Thoracic aorta (tissue), 2 donors: ENCODE results near the gene INSRR. TPM values are rescaled to one million over a fixed set of nuclear protein-coding genes. Genes with fewer than 3 reads are reported as not detected.

Experiments used
- ATAC-seq: fragments of 150-250 bp; one replicate; pipeline ENCODE4 v1.8.0; 2017; ENCODE audit warnings: low read depth; ENCODE audit not compliant: insufficient number of reproducible peaks, low FRiP score
- DNase-seq: peaks from one replicate; pipeline ENCODE4 v3.0.0-alpha.2; 2020; ENCODE audit warnings: low spot score
- H3K27ac ChIP-seq, 2 donors: fragments of 200-600 bp; sonication (generic); 1 replicate in 1 of 2; 2 replicates in 1 of 2; pipeline ENCODE4 v1.5.1; 2016; ENCODE audit warnings: mild to moderate bottlenecking in 2 of 2, moderate library complexity in 2 of 2
- H3K27me3 ChIP-seq: fragments of 200-600 bp; sonication (generic); replicated peaks from 2 replicates; pipeline ENCODE4 v1.6.0; 2016; ENCODE audit warnings: mild to moderate bottlenecking; ENCODE audit not compliant: insufficient read depth
- H3K36me3 ChIP-seq: fragments of 200-600 bp; sonication (generic); one replicate; pipeline ENCODE4 v1.5.1; 2016
- H3K4me1 ChIP-seq, 2 donors: fragments of 200-600 bp; sonication (generic); 1 replicate in 1 of 2; 2 replicates in 1 of 2; pipeline versions ENCODE4 v1.5.1 to v1.6.0; 2016; ENCODE audit warnings: low read depth in 2 of 2, mild to moderate bottlenecking in 1 of 2; ENCODE audit not compliant: control insufficient read depth in 1 of 2
- H3K4me3 ChIP-seq: fragments of 200-600 bp; sonication (generic); 2 replicates; pipeline ENCODE4 v1.5.1; 2016; ENCODE audit warnings: mild to moderate bottlenecking
- H3K9me3 ChIP-seq: fragments of 200-600 bp; sonication (generic); 2 replicates; pipeline ENCODE4 v1.5.1; 2016
- CTCF ChIP-seq: fragments of 200-600 bp; sonication (generic); IDR thresholded peaks from one replicate; pipeline ENCODE4 v1.5.1; 2019; ENCODE audit warnings: antibody characterized with exemption
- total RNA-seq, 2 donors: library from RNA; depleted of rRNA; stranded (reverse); fragments of >200 nt; gene quantifications; one replicate each; pipeline versions ENCODE4 v1.1.0 to v1.2.3, GENCODE V29; 2016

INSRR gene
- total RNA-seq, 2 donors from 2014 or later = not detected

GRCh38 chr1:156887734-156888133 lies 28.8 kb upstream of the INSRR start:
- no peak for ATAC-seq
- Histone ChIP-seq H3K27me3 (no peaks in the 10 kb centered on the region), H3K4me1 (peaks cover 0 to 7% of the 10 kb centered on the region in 2 donors), H3K36me3 (no peaks in the 10 kb centered on the region), H3K4me3 (no peak overlapping the region), H3K27ac (no peak overlapping the region), H3K9me3 (no peaks in the 10 kb centered on the region)
- no peak for DNase-seq
- no peak for TF ChIP-seq CTCF

GRCh38 chr1:156887317-156887716 lies 28.4 kb upstream of the INSRR start:
- TF ChIP-seq CTCF = no peak
- no peak overlapping the region for H3K27ac ChIP-seq
- H3K9me3 ChIP-seq = no peaks in the 10 kb centered on the region
- H3K36me3 ChIP-seq = no peaks in the 10 kb centered on the region
- peaks cover 0 to 3% of the 10 kb centered on the region in 2 donors for H3K4me1 ChIP-seq
- ATAC-seq (no peak), DNase-seq (no peak)
- no peak overlapping the region for H3K4me3 ChIP-seq
- no peaks in the 10 kb centered on the region for H3K27me3 ChIP-seq

GRCh38 chr1:156886583-156887281 lies 27.8 kb upstream of the INSRR start:
- Histone ChIP-seq H3K9me3 (no peaks in the 10 kb centered on the region), H3K36me3 (no peaks in the 10 kb centered on the region), H3K4me3 (no peak overlapping the region), H3K27ac (no peak overlapping the region), H3K27me3 (no peaks in the 10 kb centered on the region), H3K4me1 (no peaks in the 10 kb centered on the region)
- no peak for ATAC-seq
- DNase-seq = no peak
- no peak for TF ChIP-seq CTCF

GRCh38 chr1:156885880-156886355 lies 27.0 kb upstream of the INSRR start:
- Histone ChIP-seq H3K27me3 (no peaks in the 10 kb centered on the region), H3K27ac (no peak overlapping the region), H3K9me3 (no peaks in the 10 kb centered on the region), H3K36me3 (no peaks in the 10 kb centered on the region), H3K4me3 (no peak overlapping the region), H3K4me1 (no peaks in the 10 kb centered on the region)
- DNase-seq (no peak), ATAC-seq (no peak)
- no peak for TF ChIP-seq CTCF

- no peaks in the 10 kb centered on the region for H3K9me3 ChIP-seq
- TF ChIP-seq CTCF = no peak
- no peaks in the 10 kb centered on the region for H3K36me3 ChIP-seq
- H3K4me3 ChIP-seq = no peak overlapping the region
- DNase-seq (no peak), ATAC-seq (no peak)
- no peak overlapping the region for H3K27ac ChIP-seq
- H3K27me3 ChIP-seq = no peaks in the 10 kb centered on the region
- no peaks in the 10 kb centered on the region for H3K4me1 ChIP-seq
These were observed 26.4 kb upstream of the INSRR start for GRCh38 chr1:156885314-156885713.
